Measurements from ENCODE around the gene NBEAL1.
"Not testable (repeated sequence)": the region's sequence is repeated elsewhere in the genome, so short reads cannot be mapped to it uniquely, and the experiment has no call there.

Gene NBEAL1

GRCh38 chr2:203112342-203112741 lies 97.7 kb downstream of the NBEAL1 start:
- no peak for DNase-seq (ENCODE audit: low spot score)

- DNase-seq (ENCODE audit: low spot score) = not testable (repeated sequence)
Measured at GRCh38 chr2:203115201-203115700, 100.6 kb downstream of the NBEAL1 start.

- no peak for DNase-seq (ENCODE audit: low spot score)
Measured at GRCh38 chr2:203122317-203122986, 107.8 kb downstream of the NBEAL1 start.

- no peak for DNase-seq (ENCODE audit: low spot score)
Measured at GRCh38 chr2:203126996-203127395, 112.3 kb downstream of the NBEAL1 start.

- DNase-seq (ENCODE audit: low spot score) = no peak
Measured at GRCh38 chr2:203135105-203135504, 120.4 kb downstream of the NBEAL1 start.

GRCh38 chr2:203143391-203143790 lies 128.7 kb downstream of the NBEAL1 start:
- no peak for DNase-seq (ENCODE audit: low spot score)

- no peak for DNase-seq (ENCODE audit: low spot score)
Measured at GRCh38 chr2:203149194-203149593, 134.5 kb downstream of the NBEAL1 start.

- DNase-seq (ENCODE audit: low spot score) = no peak
Measured at GRCh38 chr2:203155406-203155805, 140.7 kb downstream of the NBEAL1 start.

GRCh38 chr2:203162722-203163121 lies 148.0 kb downstream of the NBEAL1 start:
- not testable (repeated sequence) for DNase-seq (ENCODE audit: low spot score)

GRCh38 chr2:203164311-203164935 lies 149.7 kb downstream of the NBEAL1 start:
- no peak for DNase-seq (ENCODE audit: low spot score)

- no peak for DNase-seq (ENCODE audit: low spot score)
Measured at GRCh38 chr2:203167751-203168150, 153.1 kb downstream of the NBEAL1 start.

- no peak for DNase-seq (ENCODE audit: low spot score)
Measured at GRCh38 chr2:203170502-203170901, 155.8 kb downstream of the NBEAL1 start.

GRCh38 chr2:203175371-203175770 lies 160.7 kb downstream of the NBEAL1 start:
- DNase-seq (ENCODE audit: low spot score) = no peak

- DNase-seq (ENCODE audit: low spot score) = no peak
Measured at GRCh38 chr2:203177361-203177760, 162.7 kb downstream of the NBEAL1 start.

- no peak for DNase-seq (ENCODE audit: low spot score)
Measured at GRCh38 chr2:203185864-203186263, 171.2 kb downstream of the NBEAL1 start.

- DNase-seq (ENCODE audit: low spot score) = not testable (repeated sequence)
Measured at GRCh38 chr2:203190547-203190946, 175.9 kb downstream of the NBEAL1 start.

- DNase-seq (ENCODE audit: low spot score) = not testable (repeated sequence)
Measured at GRCh38 chr2:203191026-203191425, 176.4 kb downstream of the NBEAL1 start.

- DNase-seq (ENCODE audit: low spot score) = no peak
Measured at GRCh38 chr2:203191961-203192360, 177.3 kb downstream of the NBEAL1 start.

- no peak for DNase-seq (ENCODE audit: low spot score)
Measured at GRCh38 chr2:203195331-203196036, 180.8 kb downstream of the NBEAL1 start.

GRCh38 chr2:203200866-203201265 lies 186.2 kb downstream of the NBEAL1 start:
- DNase-seq (ENCODE audit: low spot score) = no peak

- DNase-seq (ENCODE audit: low spot score) = peak; percentile 17
Measured at GRCh38 chr2:203201426-203201825, 186.8 kb downstream of the NBEAL1 start.

GRCh38 chr2:203209538-203209937 lies 194.9 kb downstream of the NBEAL1 start:
- no peak for DNase-seq (ENCODE audit: low spot score)
